Kidney tubule cell (primary cell): ENCODE measurements around the gene SHE.
A peak's percentile ranks its signal among the peaks of the same experiment; 100 is the strongest.
"Not testable (repeated sequence)": the region's sequence is repeated elsewhere in the genome, so short reads cannot be mapped to it uniquely, and the experiment has no call there.

Experiments used
- DNase-seq: peaks from one replicate; pipeline ENCODE4 v3.0.0-alpha.2; 2018; ENCODE audit warnings: low spot score

The SHE gene

GRCh38 chr1:154514066-154514553 lies 11.9 kb upstream of the SHE start:
- no peak for DNase-seq

GRCh38 chr1:154512760-154513159 lies 10.5 kb upstream of the SHE start:
- no peak for DNase-seq

GRCh38 chr1:154503898-154504297 lies 1.7 kb upstream of the SHE start:
- DNase-seq: no peak

GRCh38 chr1:154502744-154503115 lies 518 bp upstream of the SHE start:
- no peak for DNase-seq

GRCh38 chr1:154501423-154502065 lies 668 bp downstream of the SHE start:
- no peak for DNase-seq

GRCh38 chr1:154500533-154500932 lies 1.7 kb downstream of the SHE start:
- DNase-seq: no peak

- DNase-seq: peak; percentile 9
Observed at GRCh38 chr1:154499446-154499845, 2.8 kb downstream of the SHE start.

GRCh38 chr1:154497026-154497806 lies 5.0 kb downstream of the SHE start:
- DNase-seq: no peak

GRCh38 chr1:154496383-154496782 lies 5.8 kb downstream of the SHE start:
- DNase-seq: no peak

- DNase-seq: no peak
Observed at GRCh38 chr1:154495496-154496273, 6.5 kb downstream of the SHE start.

GRCh38 chr1:154493276-154493675 lies 8.9 kb downstream of the SHE start:
- DNase-seq: no peak

GRCh38 chr1:154492115-154492514 lies 10.1 kb downstream of the SHE start:
- no peak for DNase-seq

GRCh38 chr1:154490317-154490716 lies 11.9 kb downstream of the SHE start:
- DNase-seq: no peak

- no peak for DNase-seq
Observed at GRCh38 chr1:154489695-154490274, 12.4 kb downstream of the SHE start.

GRCh38 chr1:154488922-154489321 lies 13.3 kb downstream of the SHE start:
- no peak for DNase-seq

- DNase-seq: not testable (repeated sequence)
Observed at GRCh38 chr1:154486756-154487155, 15.5 kb downstream of the SHE start.

GRCh38 chr1:154485910-154486496 lies 16.2 kb downstream of the SHE start:
- DNase-seq: no peak

GRCh38 chr1:154485106-154485505 lies 17.1 kb downstream of the SHE start:
- DNase-seq: no peak

GRCh38 chr1:154483941-154484803 lies 18.0 kb downstream of the SHE start:
- DNase-seq: peak; percentile 85

GRCh38 chr1:154481053-154481452 lies 21.2 kb downstream of the SHE start:
- DNase-seq: no peak
